ENCODE data around the gene ITPK1.

The ITPK1 gene

GRCh38 chr14:92984082-92984788, 131.5 kb downstream of the ITPK1 start:
- FAIRE-seq, result no peak

DNA sequence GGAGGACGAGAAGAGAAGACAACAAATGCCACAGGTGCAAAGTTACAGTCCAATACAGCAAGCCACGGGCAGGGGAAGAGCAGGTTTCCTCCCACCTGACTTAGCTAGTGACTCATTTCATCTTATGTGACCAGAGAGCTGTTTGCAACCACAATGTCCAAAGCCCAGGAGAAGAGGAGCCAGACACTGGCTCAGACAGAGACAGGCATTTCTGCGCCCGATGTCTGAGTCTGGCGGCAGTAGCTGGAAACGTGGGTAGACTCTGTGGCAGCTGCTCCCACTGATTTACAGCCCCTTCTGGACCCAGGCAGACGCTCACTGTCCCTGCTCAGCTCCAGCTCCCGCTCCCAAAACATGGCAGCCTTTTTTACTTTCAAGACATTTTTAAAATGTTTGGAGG, 132.8 kb downstream of the ITPK1 start:
- no peak for FAIRE-seq

DNA sequence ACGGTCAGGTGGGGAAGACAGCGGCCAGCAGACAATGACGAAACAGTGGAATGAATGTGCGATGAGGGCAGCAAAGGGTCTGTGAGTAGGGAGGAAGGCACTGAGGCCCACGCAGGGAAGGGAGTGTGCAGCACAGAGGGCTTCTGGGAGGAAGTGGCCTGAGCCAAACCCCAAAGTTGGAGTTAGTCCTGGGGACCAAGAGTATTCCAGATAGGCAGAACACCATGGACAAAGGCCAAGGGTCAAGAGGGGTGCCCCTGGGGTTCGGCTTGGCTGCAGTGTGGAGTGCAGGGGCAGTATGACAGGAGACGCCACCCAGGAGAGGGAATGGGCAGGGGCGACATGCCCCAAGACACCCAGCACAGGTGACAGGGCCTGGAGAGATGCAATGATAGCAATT, 134.0 kb downstream of the ITPK1 start:
- FAIRE-seq, result no peak

DNA sequence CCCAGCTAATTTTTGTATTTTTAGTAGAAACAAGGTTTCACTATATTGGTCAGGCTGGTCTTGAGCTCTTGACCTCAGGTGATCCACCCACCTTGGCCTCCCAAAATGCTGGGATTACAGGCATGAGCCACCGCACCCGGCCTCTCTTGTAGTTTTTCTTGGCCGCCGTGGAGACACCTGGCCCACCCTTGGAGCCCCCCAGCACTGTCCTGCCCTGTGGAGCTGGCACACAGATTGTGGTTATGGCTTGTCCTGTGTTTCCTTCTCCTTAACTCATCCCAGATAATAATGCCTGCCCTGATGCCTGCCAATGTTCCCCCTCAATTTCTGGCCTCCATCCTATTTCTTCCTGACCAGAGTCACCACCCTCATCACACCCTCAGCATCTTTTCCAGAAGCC, 134.9 kb downstream of the ITPK1 start:
- no peak for FAIRE-seq

GRCh38 chr14:92978229-92979021, 137.3 kb downstream of the ITPK1 start:
- no peak for FAIRE-seq

DNA sequence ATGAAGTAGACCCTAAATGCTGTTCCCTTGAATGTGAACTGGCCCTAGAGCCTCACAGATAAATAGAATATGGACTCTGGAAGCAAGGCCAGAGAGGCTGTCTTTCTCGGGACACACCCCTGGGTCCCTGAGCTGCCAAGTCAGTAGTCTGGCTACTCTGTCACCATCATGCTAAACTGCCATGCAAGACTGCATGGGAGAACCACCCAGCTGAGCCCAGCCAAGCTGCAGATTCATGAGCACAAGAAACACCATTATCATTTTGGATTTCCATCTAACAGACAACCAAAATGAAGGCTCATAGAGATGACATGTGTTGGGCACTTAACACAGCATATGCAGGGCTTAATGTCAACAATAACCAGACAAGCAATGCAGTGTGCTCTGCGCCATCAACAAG, 139.5 kb downstream of the ITPK1 start:
- no peak for FAIRE-seq

DNA sequence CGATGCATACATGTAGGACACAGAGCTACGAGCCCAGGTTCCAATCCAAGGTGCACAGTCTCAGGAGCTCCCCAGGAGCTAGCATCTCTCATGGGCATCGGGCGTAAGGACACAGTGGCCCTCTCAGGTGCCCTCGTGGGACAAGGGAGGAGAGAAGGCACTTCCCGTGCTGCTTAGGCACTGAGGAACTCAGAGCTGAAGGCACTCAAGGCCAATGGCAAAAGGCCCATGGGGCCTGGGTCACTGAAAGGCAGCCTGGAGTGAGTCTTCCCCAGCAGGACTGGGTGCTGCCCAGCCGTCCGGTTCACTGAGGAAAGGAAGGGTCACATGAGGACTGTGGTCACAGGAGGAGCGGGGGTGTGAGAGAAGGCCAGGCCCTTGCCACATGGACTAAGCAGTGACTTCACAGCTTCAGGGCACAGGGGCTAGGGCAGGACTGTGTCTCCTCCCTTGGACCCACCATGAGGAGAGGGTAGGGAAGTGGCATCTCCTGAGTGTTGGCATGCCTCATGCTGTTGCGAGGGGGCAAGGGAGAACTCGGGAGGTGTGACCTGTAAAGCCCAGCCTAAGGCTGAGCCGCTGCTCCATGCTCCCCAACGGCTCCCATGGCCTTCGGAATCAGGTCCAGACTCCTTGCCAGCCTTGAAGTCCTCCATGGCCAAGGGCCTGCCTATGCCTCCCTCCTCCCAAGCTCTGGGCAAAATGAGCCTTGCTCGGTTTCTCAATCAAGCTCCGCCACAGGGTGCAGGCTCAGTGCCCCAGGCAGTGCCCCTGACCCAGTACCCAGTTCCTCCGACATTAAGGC, 141.0 kb downstream of the ITPK1 start:
- no peak for FAIRE-seq

DNA sequence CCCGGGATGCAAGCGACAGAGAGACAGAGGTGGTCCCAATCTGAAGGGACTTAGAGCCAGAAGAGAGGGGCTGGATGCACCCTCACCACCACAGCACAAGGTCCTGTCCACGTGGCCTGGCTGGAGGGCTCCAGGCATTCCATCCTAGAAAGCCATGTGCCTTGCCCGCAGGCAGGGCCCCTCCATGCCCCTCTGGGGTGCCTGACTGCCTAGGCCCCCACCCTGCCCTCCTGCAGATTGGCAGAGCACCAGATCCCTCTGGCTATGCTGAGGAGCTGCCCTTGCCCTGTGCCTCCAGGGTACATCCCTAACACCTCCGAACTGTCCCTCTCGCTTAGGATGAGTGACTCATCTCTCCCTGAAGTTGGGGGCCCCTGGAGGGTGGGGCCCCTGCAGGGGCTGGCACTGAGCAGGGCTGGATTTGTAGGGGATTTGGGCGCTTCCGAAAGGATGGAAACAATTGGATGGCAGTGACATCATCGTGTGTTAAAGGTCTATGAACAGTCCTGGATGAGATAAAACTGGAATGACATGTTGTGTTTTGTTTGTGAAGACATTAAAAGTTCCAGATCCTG, 141.8 kb downstream of the ITPK1 start:
- no peak for FAIRE-seq

DNA sequence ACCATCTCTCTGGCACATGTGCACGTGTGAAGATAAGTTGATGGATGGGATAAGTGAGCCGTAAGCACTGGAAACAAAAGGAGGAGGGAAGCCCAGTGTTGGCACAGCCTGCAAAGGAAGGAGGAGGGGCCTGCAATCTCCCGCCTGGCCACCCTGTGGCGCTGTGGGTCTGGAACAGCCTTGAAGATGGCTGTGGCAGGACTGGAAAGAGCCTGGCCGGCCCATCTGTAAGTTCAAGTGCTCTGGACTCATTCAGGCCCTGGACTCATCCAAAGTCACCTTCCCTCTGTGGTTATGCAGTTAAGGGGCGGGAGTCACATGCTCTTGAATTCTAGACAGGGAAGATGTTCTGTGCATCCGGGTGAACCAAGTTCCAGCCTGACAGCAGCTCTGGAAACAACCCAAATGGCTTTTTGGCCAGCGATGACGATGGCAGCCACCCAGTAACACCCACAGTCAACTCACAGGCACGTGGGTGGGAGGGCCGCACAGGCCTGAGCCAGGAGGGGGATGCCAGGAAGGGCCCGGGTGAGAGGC, 142.4 kb downstream of the ITPK1 start:
- FAIRE-seq, result no peak

DNA sequence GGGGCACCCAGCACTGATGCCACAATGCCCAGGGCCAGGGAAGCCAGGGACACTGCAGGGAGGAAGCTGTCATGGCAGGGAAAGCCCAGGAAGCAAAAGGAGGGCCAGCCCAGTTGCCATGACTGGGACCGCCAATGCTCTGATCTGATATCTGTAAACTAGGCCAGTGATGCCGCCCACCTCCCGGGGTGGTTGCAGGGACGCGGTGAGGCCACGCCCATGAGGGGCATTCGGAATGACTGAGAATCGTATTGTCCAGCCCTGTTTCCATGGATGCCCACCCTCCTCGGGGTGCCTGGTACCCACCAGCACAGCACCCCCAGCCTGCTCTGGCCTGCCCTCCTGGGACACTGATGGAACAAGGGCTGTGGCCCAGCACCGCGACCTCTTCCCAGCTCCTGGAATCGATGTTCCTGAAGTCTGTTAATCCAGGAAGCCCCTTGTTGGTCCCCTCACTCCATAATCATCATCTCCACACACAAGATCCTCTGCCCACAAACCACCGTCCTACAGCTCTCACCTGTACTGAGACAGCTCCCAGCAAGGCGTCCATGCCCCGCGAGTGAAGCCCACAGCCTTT, 144.0 kb downstream of the ITPK1 start:
- FAIRE-seq, result no peak

- no peak for FAIRE-seq
Observed at GRCh38 chr14:92970271-92970670, 145.5 kb downstream of the ITPK1 start.

GRCh38 chr14:92969871-92970270, 145.9 kb downstream of the ITPK1 start:
- no peak for FAIRE-seq

DNA sequence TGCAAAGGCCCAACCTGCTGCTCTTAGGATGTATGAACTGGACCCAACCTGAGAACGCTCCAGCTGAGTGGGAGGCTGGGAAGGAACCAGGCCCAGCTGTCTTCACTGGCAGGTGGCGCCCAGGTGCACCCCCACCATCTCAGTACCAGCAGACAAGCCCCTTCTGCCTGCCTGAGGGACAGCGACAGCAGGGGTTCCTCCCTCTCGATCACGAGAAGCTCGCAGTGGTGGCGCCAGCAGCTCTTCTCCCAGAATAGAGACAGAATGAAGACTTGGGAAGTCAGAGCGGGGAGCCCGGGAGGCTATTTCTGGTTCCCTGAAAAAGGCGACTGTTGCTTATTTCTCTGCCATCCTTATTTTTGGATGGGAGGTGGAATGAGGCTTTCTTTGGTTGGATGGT, 146.3 kb downstream of the ITPK1 start:
- no peak for FAIRE-seq

DNA sequence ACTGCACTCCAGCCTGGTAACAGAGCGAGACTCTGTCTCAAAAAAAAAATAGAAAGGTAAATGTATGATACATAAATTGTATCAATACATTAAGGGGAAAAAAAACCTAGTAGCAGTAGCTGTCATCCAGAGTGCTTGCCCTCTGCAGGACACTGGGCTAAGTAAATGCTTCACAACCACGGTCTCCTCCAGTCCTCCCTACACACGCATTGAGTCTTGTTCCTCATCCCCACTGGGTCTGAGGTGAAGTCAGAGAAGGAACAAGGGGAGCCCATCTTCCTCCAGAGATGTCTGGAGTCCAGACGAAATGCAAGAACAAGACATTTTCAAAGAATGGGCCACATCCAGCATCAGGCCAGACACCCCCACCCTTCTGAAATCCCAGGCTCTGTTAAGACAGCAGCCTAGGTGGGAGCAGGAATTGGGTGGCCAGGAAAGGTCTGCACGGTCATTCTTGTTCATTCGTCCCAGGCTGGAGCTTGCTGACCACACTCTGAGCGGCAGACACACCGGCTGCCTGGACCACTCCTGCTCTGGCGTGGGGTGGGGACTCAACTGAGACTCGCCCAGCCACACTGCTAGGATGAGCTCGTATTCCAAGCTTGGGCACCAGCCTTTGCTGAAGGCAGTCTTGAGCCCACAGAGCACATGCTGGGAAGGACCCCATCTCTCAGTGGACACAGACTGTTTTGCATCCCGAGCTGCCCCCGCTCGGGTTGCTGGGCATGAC, 147.3 kb downstream of the ITPK1 start:
- no peak for FAIRE-seq

- no peak for FAIRE-seq
Observed at GRCh38 chr14:92967346-92967926, 148.3 kb downstream of the ITPK1 start.

GRCh38 chr14:92965281-92965680, 150.4 kb downstream of the ITPK1 start:
- FAIRE-seq, result no peak

- FAIRE-seq, result no peak
Observed at GRCh38 chr14:92964124-92965109, 151.3 kb downstream of the ITPK1 start.

DNA sequence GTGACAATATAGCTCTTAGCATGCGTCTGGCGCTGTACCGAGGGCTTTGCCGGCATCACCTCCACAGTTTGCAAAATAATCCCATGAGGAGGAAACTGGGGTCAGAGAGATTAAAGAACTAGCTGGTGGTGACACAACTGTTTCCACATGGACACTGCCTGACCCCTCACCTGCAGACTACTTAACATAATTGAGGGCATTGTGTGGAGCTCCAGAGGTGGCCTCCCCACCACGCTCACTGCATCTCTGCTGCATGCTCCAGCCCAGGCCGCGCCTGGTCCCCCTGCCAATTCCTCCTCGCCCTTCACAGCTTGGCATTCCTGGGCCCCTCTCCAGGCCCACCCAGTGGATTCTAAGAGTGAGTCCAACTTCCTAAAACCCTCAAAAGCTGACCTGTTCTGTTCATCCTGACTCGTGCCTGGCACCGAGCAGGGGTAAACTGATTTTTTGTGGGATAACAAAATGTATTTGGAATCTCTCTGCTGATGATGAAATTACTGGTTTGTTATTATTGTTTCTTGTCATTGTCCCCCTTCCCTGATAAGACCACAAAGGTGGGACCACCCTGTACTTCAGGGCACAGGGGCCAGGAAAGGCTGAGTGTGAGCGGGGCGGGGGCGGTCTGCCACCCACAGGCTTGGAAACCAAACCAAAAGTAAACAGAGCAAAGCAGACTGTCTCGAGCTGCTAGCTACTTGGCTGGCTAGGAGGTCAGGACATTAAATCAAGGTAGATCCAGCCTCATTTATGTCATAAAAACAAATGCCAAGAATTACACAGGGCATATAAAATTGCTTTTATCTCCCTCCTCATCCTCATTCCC, 152.2 kb downstream of the ITPK1 start:
- no peak for FAIRE-seq

GRCh38 chr14:92962831-92963095, 153.0 kb downstream of the ITPK1 start:
- FAIRE-seq, result no peak

Data from A204.1 (cell line).